ENCODE measurements around the gene NCKIPSD. TPM values are rescaled to one million over a fixed set of nuclear protein-coding genes. Genes with fewer than 3 reads are reported as not detected.

Gene NCKIPSD
- total RNA-seq, 1 donor from 2014 or later, result 45.5 TPM

DNA sequence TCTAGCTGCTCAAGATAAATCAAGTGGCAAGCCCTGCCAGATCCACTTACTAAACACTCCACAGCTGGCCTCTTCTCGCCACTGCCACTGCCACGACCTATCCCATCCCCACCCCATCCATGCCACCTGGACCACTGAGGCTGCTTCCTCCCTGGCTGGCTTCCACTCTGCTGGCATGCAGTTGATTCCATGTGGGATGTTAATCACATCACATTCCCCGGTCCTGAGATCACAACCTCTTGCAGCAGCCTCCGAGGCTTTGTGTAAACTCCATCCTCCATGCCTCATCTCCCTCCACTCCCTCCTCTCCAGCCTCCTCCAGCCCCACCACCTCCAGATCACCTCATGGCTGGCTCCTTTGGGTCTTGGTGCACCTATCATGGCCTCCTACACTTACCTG is 7.7 kb downstream of the NCKIPSD start:
- no peak for DNase-seq (ENCODE audit: low read depth)
- no peak overlapping the region for H3K4me3 ChIP-seq (ENCODE audit: low read depth, low read length)
- TF ChIP-seq, protein P1, sequence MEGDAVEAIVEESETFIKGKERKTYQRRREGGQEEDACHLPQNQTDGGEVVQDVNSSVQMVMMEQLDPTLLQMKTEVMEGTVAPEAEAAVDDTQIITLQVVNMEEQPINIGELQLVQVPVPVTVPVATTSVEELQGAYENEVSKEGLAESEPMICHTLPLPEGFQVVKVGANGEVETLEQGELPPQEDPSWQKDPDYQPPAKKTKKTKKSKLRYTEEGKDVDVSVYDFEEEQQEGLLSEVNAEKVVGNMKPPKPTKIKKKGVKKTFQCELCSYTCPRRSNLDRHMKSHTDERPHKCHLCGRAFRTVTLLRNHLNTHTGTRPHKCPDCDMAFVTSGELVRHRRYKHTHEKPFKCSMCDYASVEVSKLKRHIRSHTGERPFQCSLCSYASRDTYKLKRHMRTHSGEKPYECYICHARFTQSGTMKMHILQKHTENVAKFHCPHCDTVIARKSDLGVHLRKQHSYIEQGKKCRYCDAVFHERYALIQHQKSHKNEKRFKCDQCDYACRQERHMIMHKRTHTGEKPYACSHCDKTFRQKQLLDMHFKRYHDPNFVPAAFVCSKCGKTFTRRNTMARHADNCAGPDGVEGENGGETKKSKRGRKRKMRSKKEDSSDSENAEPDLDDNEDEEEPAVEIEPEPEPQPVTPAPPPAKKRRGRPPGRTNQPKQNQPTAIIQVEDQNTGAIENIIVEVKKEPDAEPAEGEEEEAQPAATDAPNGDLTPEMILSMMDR (conservative IDR thresholded peaks at IDR 0.05; ENCODE audit: low read depth, low read length), result no peak

DNA sequence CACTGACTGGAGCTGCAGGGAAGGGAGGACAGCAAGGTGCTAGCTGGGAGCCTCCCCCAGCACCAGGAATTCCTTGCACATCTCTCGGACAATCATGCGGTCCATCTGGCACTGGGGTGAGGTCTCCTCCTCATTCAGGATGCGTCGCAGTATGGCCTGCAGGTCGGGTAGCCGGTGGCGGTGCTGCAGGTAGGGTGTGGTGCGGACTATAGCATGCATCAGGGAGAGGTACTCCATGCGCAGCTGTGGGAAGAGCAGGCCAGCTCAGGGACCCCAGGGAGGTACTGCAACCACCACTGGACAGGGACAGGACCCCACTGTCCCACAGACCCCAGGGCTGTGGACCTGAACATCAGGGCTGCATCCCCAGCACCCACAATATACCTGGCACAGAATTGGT is 11.2 kb downstream of the NCKIPSD start:
- no peak for DNase-seq (ENCODE audit: low read depth)
- TF ChIP-seq, protein P1 (conservative IDR thresholded peaks at IDR 0.05; ENCODE audit: low read depth, low read length), result no peak
- no peak overlapping the region for H3K4me3 ChIP-seq (ENCODE audit: low read depth, low read length)

DNA sequence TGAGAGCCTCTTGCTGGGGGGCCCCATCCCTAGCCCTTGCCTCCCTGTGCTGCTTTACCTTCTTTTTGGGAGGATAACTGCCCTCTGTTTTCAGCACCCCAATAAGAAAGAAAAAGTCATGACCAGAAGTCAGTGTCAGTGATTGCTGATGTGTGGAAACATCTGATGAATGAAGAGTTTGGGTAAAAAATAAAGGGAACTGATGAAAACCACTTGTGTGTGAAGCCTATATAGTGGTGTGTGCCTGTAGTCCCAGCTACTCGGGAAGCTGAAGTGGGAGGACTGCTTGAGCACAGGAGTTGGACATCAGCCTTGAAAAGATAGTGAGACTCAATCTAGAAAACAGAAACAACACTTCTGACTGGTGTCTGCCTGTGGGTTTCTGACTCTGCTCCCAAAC is 13.2 kb downstream of the NCKIPSD start:
- no peak for DNase-seq (ENCODE audit: low read depth)
- no peak overlapping the region for H3K4me3 ChIP-seq (ENCODE audit: low read depth, low read length)
- TF ChIP-seq, protein P1 (conservative IDR thresholded peaks at IDR 0.05; ENCODE audit: low read depth, low read length), result no peak

- TF ChIP-seq, protein P1 (conservative IDR thresholded peaks at IDR 0.05; ENCODE audit: low read depth, low read length), result no peak
- no peak overlapping the region for H3K4me3 ChIP-seq (ENCODE audit: low read depth, low read length)
- no peak for DNase-seq (ENCODE audit: low read depth)
Measured at GRCh38 chr3:48664929-48665328, 20.8 kb downstream of the NCKIPSD start.

GRCh38 chr3:48664313-48664644 is 21.4 kb downstream of the NCKIPSD start:
- TF ChIP-seq, protein P1 (conservative IDR thresholded peaks at IDR 0.05; ENCODE audit: low read depth, low read length), result no peak
- DNase-seq (ENCODE audit: low read depth), result no peak
- H3K4me3 ChIP-seq (ENCODE audit: low read depth, low read length), result peak overlapping the region; percentile 76

- TF ChIP-seq, protein P1 (conservative IDR thresholded peaks at IDR 0.05; ENCODE audit: low read depth, low read length), result peak; percentile 85
- peak; percentile 88 for DNase-seq (ENCODE audit: low read depth)
- H3K4me3 ChIP-seq (ENCODE audit: low read depth, low read length), result peak overlapping the region; percentile 76
Measured at GRCh38 chr3:48663489-48664312, 22.0 kb downstream of the NCKIPSD start.

Data from epithelial cell of proximal tubule (primary cell).